Neural cell (in vitro differentiated cells): ENCODE data around the gene DMXL2.

Experiments
- EP300 ChIP-seq: fragments of 450-650 bp; conservative IDR thresholded peaks from 2 replicates; pipeline ENCODE4 v1.6.1; 2014; ENCODE audit warnings: antibody characterized with exemption, mild to moderate bottlenecking, moderate library complexity; ENCODE audit not compliant: poor library complexity, severe bottlenecking
- EZH2 ChIP-seq: fragments of 200-600, 300-800 bp; shearing (Covaris generic), sonication (generic); IDR thresholded peaks from 2 replicates; pipeline ENCODE4 v1.6.1; 2014; ENCODE audit warnings: antibody characterized with exemption, low read length, borderline replicate concordance, mild to moderate bottlenecking; ENCODE audit not compliant: insufficient read depth, poor library complexity, severe bottlenecking
- MXI1 ChIP-seq: fragments of 450-650 bp; conservative IDR thresholded peaks from 2 replicates; pipeline ENCODE4 v1.6.1; 2014; ENCODE audit warnings: antibody characterized with exemption, mild to moderate bottlenecking; ENCODE audit not compliant: poor library complexity, severe bottlenecking
- POLR2AphosphoS5 ChIP-seq: IDR thresholded peaks from 2 replicates; pipeline ENCODE4 v1.6.1; 2012
- RAD21 ChIP-seq: fragments of 450-650 bp; conservative IDR thresholded peaks from 2 replicates; pipeline ENCODE4 v1.6.1; 2014; ENCODE audit warnings: antibody characterized with exemption, mild to moderate bottlenecking, moderate library complexity
- SMC3 ChIP-seq: fragments of 450-650 bp; conservative IDR thresholded peaks from 2 replicates; pipeline ENCODE4 v1.6.1; 2014; ENCODE audit warnings: antibody characterized with exemption, mild to moderate bottlenecking, moderate library complexity; ENCODE audit not compliant: poor library complexity
- TAF1 ChIP-seq: IDR thresholded peaks from 2 replicates; pipeline ENCODE4 v1.6.1; 2012; ENCODE audit warnings: low read depth
- TF ChIP-seq, protein P1 (sequence below): fragments of 450-650 bp; IDR thresholded peaks from 2 replicates; pipeline ENCODE4 v1.5.1; 2014; ENCODE audit warnings: antibody characterized with exemption, mild to moderate bottlenecking, moderate library complexity; ENCODE audit not compliant: poor library complexity, severe bottlenecking
- TF ChIP-seq, protein P2 (sequence below): IDR thresholded peaks from 2 replicates; pipeline ENCODE4 v1.6.1; 2012; ENCODE audit warnings: borderline replicate concordance

DNA sequence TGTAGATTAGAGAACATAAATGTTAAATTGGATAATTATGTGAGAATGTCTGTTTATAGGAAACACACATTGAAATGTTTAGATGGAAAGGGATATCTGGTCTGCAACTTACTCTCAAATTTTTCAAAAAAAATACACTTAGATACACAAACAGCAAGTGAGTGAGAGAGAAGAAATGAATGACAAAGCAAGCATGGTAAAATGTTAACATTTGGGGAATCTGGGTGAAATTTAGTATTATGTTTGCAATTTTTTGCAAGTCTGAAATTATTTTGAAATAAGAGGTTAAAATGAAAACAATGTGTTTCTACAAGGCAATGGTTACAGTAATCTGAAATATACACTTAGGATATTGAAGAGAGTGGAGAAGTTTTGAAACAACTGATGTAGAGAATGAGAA, 146.8 kb downstream of the DMXL2 start:
- TF ChIP-seq MXI1: no peak
- TF ChIP-seq, protein P1, sequence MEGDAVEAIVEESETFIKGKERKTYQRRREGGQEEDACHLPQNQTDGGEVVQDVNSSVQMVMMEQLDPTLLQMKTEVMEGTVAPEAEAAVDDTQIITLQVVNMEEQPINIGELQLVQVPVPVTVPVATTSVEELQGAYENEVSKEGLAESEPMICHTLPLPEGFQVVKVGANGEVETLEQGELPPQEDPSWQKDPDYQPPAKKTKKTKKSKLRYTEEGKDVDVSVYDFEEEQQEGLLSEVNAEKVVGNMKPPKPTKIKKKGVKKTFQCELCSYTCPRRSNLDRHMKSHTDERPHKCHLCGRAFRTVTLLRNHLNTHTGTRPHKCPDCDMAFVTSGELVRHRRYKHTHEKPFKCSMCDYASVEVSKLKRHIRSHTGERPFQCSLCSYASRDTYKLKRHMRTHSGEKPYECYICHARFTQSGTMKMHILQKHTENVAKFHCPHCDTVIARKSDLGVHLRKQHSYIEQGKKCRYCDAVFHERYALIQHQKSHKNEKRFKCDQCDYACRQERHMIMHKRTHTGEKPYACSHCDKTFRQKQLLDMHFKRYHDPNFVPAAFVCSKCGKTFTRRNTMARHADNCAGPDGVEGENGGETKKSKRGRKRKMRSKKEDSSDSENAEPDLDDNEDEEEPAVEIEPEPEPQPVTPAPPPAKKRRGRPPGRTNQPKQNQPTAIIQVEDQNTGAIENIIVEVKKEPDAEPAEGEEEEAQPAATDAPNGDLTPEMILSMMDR: no peak
- no peak for TF ChIP-seq POLR2AphosphoS5
- TF ChIP-seq, protein P2, sequence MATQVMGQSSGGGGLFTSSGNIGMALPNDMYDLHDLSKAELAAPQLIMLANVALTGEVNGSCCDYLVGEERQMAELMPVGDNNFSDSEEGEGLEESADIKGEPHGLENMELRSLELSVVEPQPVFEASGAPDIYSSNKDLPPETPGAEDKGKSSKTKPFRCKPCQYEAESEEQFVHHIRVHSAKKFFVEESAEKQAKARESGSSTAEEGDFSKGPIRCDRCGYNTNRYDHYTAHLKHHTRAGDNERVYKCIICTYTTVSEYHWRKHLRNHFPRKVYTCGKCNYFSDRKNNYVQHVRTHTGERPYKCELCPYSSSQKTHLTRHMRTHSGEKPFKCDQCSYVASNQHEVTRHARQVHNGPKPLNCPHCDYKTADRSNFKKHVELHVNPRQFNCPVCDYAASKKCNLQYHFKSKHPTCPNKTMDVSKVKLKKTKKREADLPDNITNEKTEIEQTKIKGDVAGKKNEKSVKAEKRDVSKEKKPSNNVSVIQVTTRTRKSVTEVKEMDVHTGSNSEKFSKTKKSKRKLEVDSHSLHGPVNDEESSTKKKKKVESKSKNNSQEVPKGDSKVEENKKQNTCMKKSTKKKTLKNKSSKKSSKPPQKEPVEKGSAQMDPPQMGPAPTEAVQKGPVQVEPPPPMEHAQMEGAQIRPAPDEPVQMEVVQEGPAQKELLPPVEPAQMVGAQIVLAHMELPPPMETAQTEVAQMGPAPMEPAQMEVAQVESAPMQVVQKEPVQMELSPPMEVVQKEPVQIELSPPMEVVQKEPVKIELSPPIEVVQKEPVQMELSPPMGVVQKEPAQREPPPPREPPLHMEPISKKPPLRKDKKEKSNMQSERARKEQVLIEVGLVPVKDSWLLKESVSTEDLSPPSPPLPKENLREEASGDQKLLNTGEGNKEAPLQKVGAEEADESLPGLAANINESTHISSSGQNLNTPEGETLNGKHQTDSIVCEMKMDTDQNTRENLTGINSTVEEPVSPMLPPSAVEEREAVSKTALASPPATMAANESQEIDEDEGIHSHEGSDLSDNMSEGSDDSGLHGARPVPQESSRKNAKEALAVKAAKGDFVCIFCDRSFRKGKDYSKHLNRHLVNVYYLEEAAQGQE: no peak
- TF ChIP-seq EZH2: no peak
- no peak for TF ChIP-seq EP300
- no peak for TF ChIP-seq SMC3
- TF ChIP-seq TAF1: no peak
- no peak for TF ChIP-seq RAD21
